ENCODE data around the gene FLNB. TPM values are rescaled to one million over a fixed set of nuclear protein-coding genes. Genes with fewer than 3 reads are reported as not detected.

The FLNB gene
- polyA plus RNA-seq, 3 donors, result 0.47 to 4.0 (median 2.1) TPM

GRCh38 chr3:58028902-58029301 lies 20.7 kb downstream of the FLNB start:
- peaks cover 49% of the 10 kb centered on the region for H3K79me2 ChIP-seq (ENCODE audit: insufficient read depth, low read length)
- Mint-ChIP-seq H3K4me3 (no peak overlapping the region), H3K9me3 (peaks cover 0 to 2% (median 0%) of the 10 kb centered on the region in 7 donors), H3K4me1 (peaks cover 15% of the 10 kb centered on the region), H3K36me3 (peaks cover 0 to 4% of the 10 kb centered on the region in 2 donors), H3K27me3 (ENCODE audit: low read depth in 3 of 3) (no peaks in the 10 kb centered on the region), H3K27ac (no peak overlapping the region)
- intact Hi-C loops (cut with micrococcal nuclease), result no loop called here
- no peaks in the 10 kb centered on the region for H3K9me3 ChIP-seq (replicated peaks in 1 of 2; ENCODE audit: control insufficient read depth in 1 of 2, insufficient read depth in 1 of 2, low read length in 2 of 2)
- TF ChIP-seq CTCF (IDR thresholded peaks at IDR 0.05), result no peak
- no peaks in the 10 kb centered on the region for H3K27me3 ChIP-seq (ENCODE audit: control insufficient read depth in 2 of 2, insufficient read depth in 2 of 2, low read length in 2 of 2)
- H3K4me2 ChIP-seq (replicated peaks; ENCODE audit: extremely low read depth, low read length, poor library complexity, severe bottlenecking), result no peak overlapping the region
- H4K20me1 ChIP-seq (ENCODE audit: insufficient read depth, low read length), result no peaks in the 10 kb centered on the region
- H3K27ac ChIP-seq (ENCODE audit: low read depth in 1 of 2, low read length in 2 of 2), result no peak overlapping the region
- no peak for DNase-seq
- H3K4me3 ChIP-seq (replicated peaks in 1 of 3; ENCODE audit: low read depth in 2 of 3, low read length in 3 of 3), result no peak overlapping the region
- H3K36me3 ChIP-seq (replicated peaks in 1 of 2; ENCODE audit: control insufficient read depth in 1 of 2, insufficient read depth in 2 of 2, low read length in 2 of 2), result no peaks in the 10 kb centered on the region
- no peak overlapping the region for H3K9ac ChIP-seq (ENCODE audit: insufficient read depth, low read length, poor library complexity, severe bottlenecking)
- WGBS (ENCODE audit: insufficient coverage), result no CpG with 5 or more reads among the region's 1 CpG
- H2AFZ ChIP-seq (ENCODE audit: insufficient read depth, low read depth, low read length, poor library complexity, severe bottlenecking), result no peak overlapping the region
- H3K4me1 ChIP-seq (ENCODE audit: control insufficient read depth in 1 of 2, insufficient read depth in 2 of 2, low read length in 2 of 2), result no peaks in the 10 kb centered on the region

GRCh38 chr3:58029842-58030584 lies 21.8 kb downstream of the FLNB start:
- TF ChIP-seq CTCF (IDR thresholded peaks at IDR 0.05), result no peak
- peak overlapping the region; percentile 15 for H3K9ac ChIP-seq (ENCODE audit: insufficient read depth, low read length, poor library complexity, severe bottlenecking)
- Mint-ChIP-seq H3K4me1 (peaks cover 15% of the 10 kb centered on the region), H3K36me3 (peaks cover 2 to 3% of the 10 kb centered on the region in 2 donors), H3K27me3 (ENCODE audit: low read depth in 3 of 3) (no peaks in the 10 kb centered on the region), H3K9me3 (peaks cover 0 to 2% (median 0%) of the 10 kb centered on the region in 7 donors), H3K27ac (peak overlapping the region in 2 of 7 donors; percentile 32 to 46), H3K4me3 (no peak overlapping the region)
- no peaks in the 10 kb centered on the region for H4K20me1 ChIP-seq (ENCODE audit: insufficient read depth, low read length)
- peaks cover 41% of the 10 kb centered on the region for H3K79me2 ChIP-seq (ENCODE audit: insufficient read depth, low read length)
- no peaks in the 10 kb centered on the region for H3K9me3 ChIP-seq (replicated peaks in 1 of 2; ENCODE audit: control insufficient read depth in 1 of 2, insufficient read depth in 1 of 2, low read length in 2 of 2)
- H3K4me2 ChIP-seq (replicated peaks; ENCODE audit: extremely low read depth, low read length, poor library complexity, severe bottlenecking), result no peak overlapping the region
- no peak overlapping the region for H2AFZ ChIP-seq (ENCODE audit: insufficient read depth, low read depth, low read length, poor library complexity, severe bottlenecking)
- 79% methylated on average over 2 of the region's 5 CpGs for WGBS (ENCODE audit: insufficient coverage)
- no peaks in the 10 kb centered on the region for H3K36me3 ChIP-seq (replicated peaks in 1 of 2; ENCODE audit: control insufficient read depth in 1 of 2, insufficient read depth in 2 of 2, low read length in 2 of 2)
- intact Hi-C loops (cut with micrococcal nuclease), result no loop called here
- no peaks in the 10 kb centered on the region for H3K27me3 ChIP-seq (ENCODE audit: control insufficient read depth in 2 of 2, insufficient read depth in 2 of 2, low read length in 2 of 2)
- H3K4me1 ChIP-seq (ENCODE audit: control insufficient read depth in 1 of 2, insufficient read depth in 2 of 2, low read length in 2 of 2), result no peaks in the 10 kb centered on the region
- no peak overlapping the region for H3K4me3 ChIP-seq (replicated peaks in 1 of 3; ENCODE audit: low read depth in 2 of 3, low read length in 3 of 3)
- no peak overlapping the region for H3K27ac ChIP-seq (ENCODE audit: low read depth in 1 of 2, low read length in 2 of 2)
- DNase-seq, result no peak
